Common myeloid progenitor, CD34-positive (primary cell): ENCODE measurements around the gene PHC2.

Source experiments
- CTCF ChIA-PET: fragments of 350-600 bp; sonication (Branson Sonifier 250); formaldehyde crosslinking; loops from one replicate; lab custom pipeline; 2021; ENCODE audit warnings: antibody characterized with exemption; lab: Charles Lee
- POLR2A ChIA-PET: fragments of 350-600 bp; sonication (Branson Sonifier 250); formaldehyde crosslinking; loops from one replicate; lab custom pipeline; 2021; ENCODE audit warnings: antibody characterized with exemption; lab: Charles Lee
- DNase-seq, 3 donors: peaks; one replicate each; pipeline versions ENCODE4 v3.0.0 to v3.0.0-alpha.2; 2013
- H3K27ac ChIP-seq, 2 experiments: 1 replicate in 1 of 2; 2 replicates in 1 of 2; pipeline ENCODE4 v1.7.0; 2013; ENCODE audit warnings: inconsistent platforms in 2 of 2, low read length in 2 of 2, mild to moderate bottlenecking in 2 of 2, low read depth in 1 of 2, moderate library complexity in 1 of 2; ENCODE audit not compliant: severe bottlenecking in 2 of 2, insufficient read depth in 1 of 2, poor library complexity in 1 of 2
- H3K27me3 ChIP-seq, 5 experiments: replicated peaks in 2 of 5; 1 replicate in 3 of 5; 2 replicates in 2 of 5; pipeline versions ENCODE4 v1.6.1 to v1.7.0; 2013; ENCODE audit warnings: low read length in 4 of 5, mild to moderate bottlenecking in 2 of 5, moderate library complexity in 2 of 5, inconsistent platforms in 1 of 5; ENCODE audit not compliant: insufficient read depth in 5 of 5, control insufficient read depth in 4 of 5
- H3K36me3 ChIP-seq, 4 experiments: 1 replicate in 2 of 4; 2 replicates in 2 of 4; pipeline versions ENCODE4 v1.6.1 to v1.7.0; 2013; ENCODE audit warnings: low read length in 3 of 4, control low read depth in 1 of 4, mild to moderate bottlenecking in 1 of 4; ENCODE audit not compliant: control insufficient read depth in 4 of 4, insufficient read depth in 4 of 4
- H3K4me1 ChIP-seq, 4 experiments: 1 replicate in 3 of 4; 2 replicates in 1 of 4; pipeline versions ENCODE4 v1.6.1 to v1.7.1; 2013; ENCODE audit warnings: low read length in 3 of 4, mild to moderate bottlenecking in 3 of 4, control low read depth in 1 of 4, inconsistent platforms in 1 of 4, moderate library complexity in 1 of 4; ENCODE audit not compliant: control insufficient read depth in 4 of 4, insufficient read depth in 4 of 4; ENCODE audit errors: control extremely low read depth in 1 of 4
- H3K4me3 ChIP-seq, 7 experiments: 1 replicate in 4 of 7; 2 replicates in 3 of 7; pipeline versions ENCODE4 v1.5.1 to v1.7.0; 2013; ENCODE audit warnings: mild to moderate bottlenecking in 7 of 7, low read length in 6 of 7, moderate library complexity in 6 of 7, inconsistent platforms in 2 of 7, low read depth in 2 of 7, control low read depth in 1 of 7; ENCODE audit not compliant: insufficient read depth in 4 of 7, control insufficient read depth in 1 of 7; ENCODE audit errors: extremely low read depth in 1 of 7
- H3K9me3 ChIP-seq, 5 experiments: 1 replicate in 4 of 5; 2 replicates in 1 of 5; pipeline versions ENCODE4 v1.6.1 to v1.7.1; 2013; ENCODE audit warnings: low read length in 4 of 5, mild to moderate bottlenecking in 2 of 5, inconsistent platforms in 1 of 5, low read depth in 1 of 5, moderate library complexity in 1 of 5; ENCODE audit not compliant: control insufficient read depth in 4 of 5, insufficient read depth in 2 of 5; ENCODE audit errors: control extremely low read depth in 1 of 5
- WGBS: methylation state at CpG from one replicate; pipeline ENCODE4 v1.1.5; 2013; ENCODE audit not compliant: insufficient coverage; 5-methylcytosine and 5-hydroxymethylcytosine counted together

PHC2 gene

DNA sequence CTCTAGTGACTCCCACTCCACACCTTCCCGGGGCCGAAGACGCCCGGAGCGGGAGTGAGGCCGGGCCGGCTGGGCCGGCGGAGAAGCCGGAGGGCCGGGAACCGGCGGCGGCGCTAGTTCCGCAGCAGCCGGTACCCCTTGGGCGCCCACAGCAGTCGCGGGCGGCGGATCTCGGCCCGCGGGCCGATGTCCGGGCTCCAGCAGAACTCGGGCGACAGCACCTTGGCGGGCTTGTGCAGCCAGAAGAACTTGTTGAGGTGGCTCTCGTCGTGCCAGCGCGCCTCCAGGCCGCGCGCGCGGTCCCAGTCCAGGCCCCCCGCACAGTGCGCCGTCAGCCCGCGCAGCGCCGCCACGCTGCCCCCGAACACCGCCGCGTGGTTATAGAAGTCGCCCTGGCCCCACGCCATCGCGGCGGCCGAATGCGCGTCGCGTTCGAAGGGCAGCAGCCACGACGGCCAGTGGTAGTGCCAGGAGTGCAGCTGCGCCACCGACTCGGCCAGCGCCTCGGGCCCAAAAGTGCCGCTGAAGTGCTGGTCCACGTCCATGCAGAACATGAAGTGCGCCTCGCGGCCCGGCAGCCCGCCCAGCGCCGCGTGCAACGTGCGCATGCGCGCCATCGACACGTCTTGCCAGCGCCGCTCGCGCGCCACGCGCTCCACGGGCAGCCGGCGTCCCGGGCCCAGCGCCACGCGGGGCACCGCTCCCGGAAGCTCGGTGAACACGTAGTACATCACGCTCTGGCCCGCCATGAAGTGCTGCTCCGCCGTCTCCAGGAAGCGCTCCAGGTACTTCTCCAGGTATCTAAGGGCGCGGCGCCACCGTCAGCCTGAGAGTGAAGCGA is 124.0 kb downstream of the PHC2 start:
- H3K4me3 ChIP-seq, result peak overlapping the region in 4 of 7 experiments; percentile 17 to 47 (median 42)
- peak; percentile 30 to 63 (median 58) for DNase-seq
- H3K9me3 ChIP-seq, result no peaks in the 10 kb centered on the region
- H3K27me3 ChIP-seq, result peaks cover 0 to 15% (median 0%) of the 10 kb centered on the region in 5 experiments
- ChIA-PET POLR2A (no interaction called here), CTCF (interaction anchor here (1.4 kb wide), 1 partner anchor 11 kb away, joined by 6 read pairs; no protein-coding TSS in a partner anchor)
- H3K4me1 ChIP-seq, result peaks cover 0 to 26% (median 22%) of the 10 kb centered on the region in 4 experiments
- H3K27ac ChIP-seq, result no peak overlapping the region
- WGBS, result 17% methylated on average over 90 of the region's 113 CpGs
- H3K36me3 ChIP-seq, result peaks cover 0 to 2% (median 0%) of the 10 kb centered on the region in 4 experiments

GRCh38 chr1:33305816-33306652 is 124.9 kb downstream of the PHC2 start:
- Histone ChIP-seq H3K4me3 (peak overlapping the region in 3 of 7 experiments; percentile 40 to 47 (median 45)), H3K27me3 (peaks cover 0 to 15% (median 0%) of the 10 kb centered on the region in 5 experiments)
- CTCF ChIA-PET, result interaction anchor here (0.7 to 1.4 kb wide), 3 partner anchors 10 to 164 kb away, joined by 3 to 6 read pairs (median 4); no protein-coding TSS in a partner anchor

DNA sequence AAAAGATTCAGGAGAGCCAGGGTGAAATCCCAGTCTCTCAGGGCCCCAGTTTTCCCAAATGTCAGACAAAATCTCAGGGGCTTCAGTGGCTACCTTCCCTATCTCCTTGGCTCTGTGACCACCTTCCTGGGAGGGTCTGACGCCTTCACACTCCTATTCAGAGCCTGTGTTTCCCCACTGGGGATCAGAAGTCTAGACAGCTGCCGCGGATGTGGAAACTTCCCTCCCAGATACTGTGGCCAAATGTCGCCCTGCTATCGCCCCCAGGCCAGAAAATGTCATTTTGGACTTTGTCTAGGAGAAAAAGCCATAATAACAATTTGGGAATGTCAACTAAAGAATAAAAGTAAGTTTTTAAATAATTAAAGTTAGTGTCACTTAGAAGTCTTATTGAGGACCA is 125.9 kb downstream of the PHC2 start:
- peaks cover 0 to 42% (median 34%) of the 10 kb centered on the region in 4 experiments for H3K4me1 ChIP-seq
- POLR2A ChIA-PET, result no interaction called here
- H3K36me3 ChIP-seq, result peaks cover 0 to 8% (median under 1%) of the 10 kb centered on the region in 4 experiments
- H3K4me3 ChIP-seq, result no peak overlapping the region
- no peaks in the 10 kb centered on the region for H3K9me3 ChIP-seq
- WGBS, result 100% methylated on average over 1 of the region's 5 CpGs
- CTCF ChIA-PET, result interaction anchor here (1.3 kb wide), 1 partner anchor 165 kb away, joined by 4 read pairs; no protein-coding TSS in a partner anchor
- H3K27me3 ChIP-seq, result peaks cover 0 to 15% (median 0%) of the 10 kb centered on the region in 5 experiments
- no peak for DNase-seq
- H3K27ac ChIP-seq, result no peak overlapping the region

More at GRCh38 chr1:33305816-33306652, 124.9 kb downstream of the PHC2 start:
- DNase-seq, result peak in 2 of 3 donors; percentile 10 to 18
- Histone ChIP-seq H3K9me3 (no peaks in the 10 kb centered on the region), H3K27ac (no peak overlapping the region), H3K36me3 (peaks cover 0 to 2% (median 0%) of the 10 kb centered on the region in 4 experiments), H3K4me1 (peaks cover 0 to 34% (median 26%) of the 10 kb centered on the region in 4 experiments)
- WGBS, result 78% methylated on average over 10 of the region's 20 CpGs
- POLR2A ChIA-PET, result no interaction called here

- DNase-seq, result peak in 2 of 3 donors; percentile 31 to 62
Measured at GRCh38 chr1:33302325-33302724, 128.6 kb downstream of the PHC2 start.

DNA sequence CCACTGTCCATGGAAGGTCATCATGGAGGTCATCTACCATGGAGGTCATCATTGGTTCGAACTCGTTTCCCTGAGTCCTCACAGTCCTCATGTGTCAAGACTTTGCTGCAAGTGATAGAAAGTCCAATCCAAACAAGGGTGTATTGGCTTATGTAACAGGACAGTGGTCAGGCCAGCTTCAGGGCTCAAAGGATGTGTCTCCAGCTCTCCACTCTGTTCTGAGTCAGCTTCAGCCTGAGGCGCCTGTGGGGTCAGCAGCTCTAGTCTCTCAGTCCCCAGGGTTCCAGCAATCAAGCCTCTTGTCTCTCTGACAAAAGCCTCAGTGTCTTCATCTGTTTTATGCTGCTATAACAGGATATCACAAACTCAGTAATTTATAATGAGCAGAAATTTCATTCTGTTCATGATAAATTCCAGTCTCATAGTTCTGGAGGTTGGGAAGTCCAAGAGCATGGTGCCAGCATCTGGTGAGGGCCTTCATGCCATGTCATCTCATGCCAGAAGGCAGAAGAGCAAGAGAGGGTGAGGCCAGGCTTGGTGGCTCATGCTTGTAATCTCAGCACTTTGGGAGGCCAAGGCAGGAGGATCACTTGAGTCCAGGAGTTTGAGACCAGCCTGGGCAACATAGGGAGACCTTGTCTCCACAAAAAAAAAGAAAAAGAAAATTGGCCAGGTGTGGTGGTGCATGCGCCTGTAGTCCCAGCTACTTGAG is 129.5 kb downstream of the PHC2 start:
- 100% methylated on average over 1 of the region's 4 CpGs for WGBS
- Histone ChIP-seq H3K27me3 (peaks cover 0 to 5% (median 0%) of the 10 kb centered on the region in 5 experiments), H3K36me3 (peaks cover 0 to 34% (median 18%) of the 10 kb centered on the region in 4 experiments), H3K4me1 (peaks cover 0 to 34% (median 26%) of the 10 kb centered on the region in 4 experiments), H3K27ac (no peak overlapping the region), H3K9me3 (no peaks in the 10 kb centered on the region), H3K4me3 (no peak overlapping the region)
- ChIA-PET CTCF (no interaction called here), POLR2A (no interaction called here)
- DNase-seq, result no peak

More at GRCh38 chr1:33302325-33302724, 128.6 kb downstream of the PHC2 start:
- Histone ChIP-seq H3K36me3 (peaks cover 0 to 27% (median 13%) of the 10 kb centered on the region in 4 experiments), H3K27ac (no peak overlapping the region), H3K27me3 (peaks cover 0 to 11% (median 0%) of the 10 kb centered on the region in 5 experiments), H3K4me1 (peaks cover 0 to 42% (median 34%) of the 10 kb centered on the region in 4 experiments), H3K4me3 (peak overlapping the region in 2 of 7 experiments; percentile 1 to 20), H3K9me3 (no peaks in the 10 kb centered on the region)
- ChIA-PET CTCF (interaction anchor here (0.8 kb wide), 1 partner anchor 10 kb away, joined by 3 read pairs; no protein-coding TSS in a partner anchor), POLR2A (no interaction called here)
- 100% methylated on average over 1 of the region's 1 CpG for WGBS

DNA sequence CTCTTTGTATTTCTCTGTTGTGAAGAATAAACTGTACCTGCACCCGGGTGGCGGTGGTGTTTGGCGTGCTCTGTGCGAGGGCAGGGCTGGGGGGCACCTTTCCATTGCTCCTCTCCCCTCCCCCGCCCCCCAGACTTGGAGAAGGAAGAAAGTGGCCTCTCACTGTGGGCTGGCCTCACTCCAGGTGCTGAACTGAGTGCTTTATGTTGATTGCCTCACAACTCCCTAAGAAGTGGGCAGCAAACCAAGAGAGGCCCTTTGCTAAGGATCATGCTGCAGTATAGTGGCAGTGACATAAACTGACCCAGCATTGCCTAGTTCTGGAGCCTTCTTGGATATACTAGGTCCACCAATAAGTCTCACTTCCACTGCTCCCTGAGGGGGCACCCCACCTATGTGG is 130.2 kb downstream of the PHC2 start:
- 48% methylated on average over 4 of the region's 5 CpGs for WGBS
- H3K36me3 ChIP-seq, result peaks cover 0 to 42% (median 25%) of the 10 kb centered on the region in 4 experiments

More for the DNA sequence above, 130.2 kb downstream of the PHC2 start:
- ChIA-PET CTCF (no interaction called here), POLR2A (no interaction called here)
- peak; percentile 12 to 60 (median 50) for DNase-seq
- no peaks in the 10 kb centered on the region for H3K9me3 ChIP-seq
- peaks cover 0 to 30% (median 22%) of the 10 kb centered on the region in 4 experiments for H3K4me1 ChIP-seq
- no peak overlapping the region for H3K27ac ChIP-seq
- no peak overlapping the region for H3K4me3 ChIP-seq
- no peaks in the 10 kb centered on the region for H3K27me3 ChIP-seq
